HepG2 (cell line): ENCODE results near the gene CALM1. TPM values are rescaled to one million over a fixed set of nuclear protein-coding genes. Genes with fewer than 3 reads are reported as not detected.

Experiments used
- ATF7-NPFF ChIP-seq: sonication (generic); formaldehyde crosslinking; IDR thresholded peaks from 2 replicates; pipeline ENCODE4 v1.8.1; 2023; ENCODE audit warnings: mild to moderate bottlenecking, low read depth, missing genetic modification reagents, moderate library complexity
- CHD4 ChIP-seq: fragments of 200-600 bp; sonication (generic); IDR thresholded peaks from 2 replicates; pipeline ENCODE4 v1.7.0; 2017; ENCODE audit warnings: mild to moderate bottlenecking, low read length, borderline replicate concordance
- CREB1 ChIP-seq, 2 experiments: fragments of 450-650 bp in 1 of 2; IDR thresholded peaks; 2 replicates each; pipeline ENCODE4 v1.6.1; 2016 to 2017; ENCODE audit warnings: control low read depth in 1 of 2, mild to moderate bottlenecking in 1 of 2, missing compliant biosample characterization in 1 of 2, missing genetic modification characterization in 1 of 2
- HCFC1 ChIP-seq: fragments of 150-350 bp; IDR thresholded peaks from 2 replicates; pipeline ENCODE4 v1.6.1; 2014; ENCODE audit warnings: low read depth, low read length
- HOXD1 ChIP-seq: sonication (generic); formaldehyde crosslinking; IDR thresholded peaks from 2 replicates; pipeline ENCODE4 v1.5.0; 2020; ENCODE audit warnings: missing genetic modification reagents
- JDP2 ChIP-seq: sonication (generic); formaldehyde crosslinking; IDR thresholded peaks from 2 replicates; pipeline ENCODE4 v1.8.1; 2022; ENCODE audit warnings: missing genetic modification reagents, borderline replicate concordance
- MIER2 ChIP-seq: IDR thresholded peaks from 2 replicates; pipeline ENCODE4 v1.6.1; 2016; ENCODE audit warnings: missing biosample characterization, missing genetic modification reagents
- NFKB2 ChIP-seq: sonication (generic); formaldehyde crosslinking; IDR thresholded peaks from 2 replicates; pipeline ENCODE4 v1.4.0; 2020; ENCODE audit warnings: missing genetic modification reagents, borderline replicate concordance
- PAWR ChIP-seq: sonication (generic); formaldehyde crosslinking; IDR thresholded peaks from 2 replicates; pipeline ENCODE4 v1.4.0; 2020; ENCODE audit warnings: missing genetic modification reagents, mild to moderate bottlenecking, borderline replicate concordance
- POLR2AphosphoS5 ChIP-seq: IDR thresholded peaks from 2 replicates; pipeline ENCODE4 v1.6.1; 2012; ENCODE audit warnings: low read depth, low read length
- STAT5B ChIP-seq: sonication (generic); formaldehyde crosslinking; IDR thresholded peaks from 2 replicates; pipeline ENCODE4 v1.4.0; 2020; ENCODE audit warnings: missing genetic modification reagents
- TAF15 ChIP-seq: fragments of 200-400 bp; formaldehyde crosslinking; IDR thresholded peaks from one replicate; pipeline ENCODE4 v1.6.1; 2018; ENCODE audit warnings: mild to moderate bottlenecking, low read depth, low read length; ENCODE audit not compliant: poor library complexity, severe bottlenecking
- XBP1 ChIP-seq: sonication (generic); formaldehyde crosslinking; IDR thresholded peaks from 2 replicates; pipeline ENCODE4 v1.5.0; 2020; ENCODE audit warnings: missing genetic modification reagents
- ZBTB7B ChIP-seq: sonication (generic); formaldehyde crosslinking; IDR thresholded peaks from 2 replicates; pipeline ENCODE4 v1.4.0; 2020; ENCODE audit warnings: missing genetic modification reagents
- ZFP36 ChIP-seq: fragments of 150-350 bp; IDR thresholded peaks from 2 replicates; pipeline ENCODE4 v1.6.1; 2018; ENCODE audit warnings: borderline replicate concordance, low read length, low read depth; ENCODE audit not compliant: partially characterized antibody
- ZFYVE20 ChIP-seq: sonication (generic); formaldehyde crosslinking; IDR thresholded peaks from 2 replicates; pipeline ENCODE4 v1.8.0; 2023; ENCODE audit warnings: low read depth, mild to moderate bottlenecking, moderate library complexity, missing genetic modification reagents, borderline replicate concordance
- ZNF253 ChIP-seq: sonication (generic); formaldehyde crosslinking; IDR thresholded peaks from 2 replicates; pipeline ENCODE4 v1.8.0; 2022; ENCODE audit warnings: mild to moderate bottlenecking, missing genetic modification reagents, borderline replicate concordance
- ZNF264 ChIP-seq: sonication (generic); formaldehyde crosslinking; IDR thresholded peaks from 2 replicates; pipeline ENCODE4 v1.4.0; 2020; ENCODE audit warnings: missing genetic modification reagents
- ZNF333 ChIP-seq: sonication (generic); formaldehyde crosslinking; IDR thresholded peaks from 2 replicates; pipeline ENCODE4 v1.4.0; 2020; ENCODE audit warnings: mild to moderate bottlenecking, missing genetic modification reagents, borderline replicate concordance
- ZNF660 ChIP-seq: sonication (generic); formaldehyde crosslinking; IDR thresholded peaks from 2 replicates; pipeline ENCODE4 v1.5.1; 2020; ENCODE audit warnings: mild to moderate bottlenecking, low read depth, missing genetic modification reagents, borderline replicate concordance
- polyA plus RNA-seq, 8 experiments: library from polyadenylated mRNA; depleted of rRNA in 3 of 8; stranded (reverse) in 7 of 8; unstranded in 1 of 8; fragments of >200 nt; fragmentation: Illumina TruSeq in 4 of 8; extraction: Trizol in 4 of 8; gene quantifications; 2 replicates each; pipeline versions ENCODE4 v1.2.1 to v1.2.3, GENCODE V29; 2011 to 2016; ENCODE audit warnings: low read depth in 4 of 8, missing spikeins in 1 of 8, mixed read lengths in 1 of 8; ENCODE audit not compliant: insufficient read depth in 1 of 8
- total RNA-seq, 5 experiments: library from RNA; depleted of rRNA; stranded (reverse); fragments of >200 nt; fragmentation: Illumina TruSeq; extraction: Trizol; gene quantifications; 2 replicates each; pipeline ENCODE4 v1.2.3, GENCODE V29; 2016; ENCODE audit warnings: low read depth in 1 of 5
- TF ChIP-seq, protein P1 (sequence below): sonication (generic); formaldehyde crosslinking; IDR thresholded peaks from 2 replicates; pipeline ENCODE4 v1.4.0; 2020; ENCODE audit warnings: missing genetic modification reagents
- TF ChIP-seq, protein P2 (sequence below): sonication (generic); formaldehyde crosslinking; conservative IDR thresholded peaks from 2 replicates; pipeline ENCODE4 v1.8.1; 2023; ENCODE audit warnings: missing genetic modification reagents
- TF ChIP-seq, protein P3 (sequence below): sonication (generic); formaldehyde crosslinking; IDR thresholded peaks from 2 replicates; pipeline ENCODE4 v1.8.0; 2022; ENCODE audit warnings: mild to moderate bottlenecking, missing genetic modification reagents
- TF ChIP-seq, protein P4 (sequence below): sonication (generic); formaldehyde crosslinking; IDR thresholded peaks from 2 replicates; pipeline ENCODE4 v1.4.0; 2020; ENCODE audit warnings: mild to moderate bottlenecking, missing genetic modification reagents

Gene CALM1
- total and polyA plus RNA-seq, 2 of the 13 experiments (the other 11 are each of a cell fraction or from before 2014, with no cell fraction given) = 110 to 238 TPM

DNA sequence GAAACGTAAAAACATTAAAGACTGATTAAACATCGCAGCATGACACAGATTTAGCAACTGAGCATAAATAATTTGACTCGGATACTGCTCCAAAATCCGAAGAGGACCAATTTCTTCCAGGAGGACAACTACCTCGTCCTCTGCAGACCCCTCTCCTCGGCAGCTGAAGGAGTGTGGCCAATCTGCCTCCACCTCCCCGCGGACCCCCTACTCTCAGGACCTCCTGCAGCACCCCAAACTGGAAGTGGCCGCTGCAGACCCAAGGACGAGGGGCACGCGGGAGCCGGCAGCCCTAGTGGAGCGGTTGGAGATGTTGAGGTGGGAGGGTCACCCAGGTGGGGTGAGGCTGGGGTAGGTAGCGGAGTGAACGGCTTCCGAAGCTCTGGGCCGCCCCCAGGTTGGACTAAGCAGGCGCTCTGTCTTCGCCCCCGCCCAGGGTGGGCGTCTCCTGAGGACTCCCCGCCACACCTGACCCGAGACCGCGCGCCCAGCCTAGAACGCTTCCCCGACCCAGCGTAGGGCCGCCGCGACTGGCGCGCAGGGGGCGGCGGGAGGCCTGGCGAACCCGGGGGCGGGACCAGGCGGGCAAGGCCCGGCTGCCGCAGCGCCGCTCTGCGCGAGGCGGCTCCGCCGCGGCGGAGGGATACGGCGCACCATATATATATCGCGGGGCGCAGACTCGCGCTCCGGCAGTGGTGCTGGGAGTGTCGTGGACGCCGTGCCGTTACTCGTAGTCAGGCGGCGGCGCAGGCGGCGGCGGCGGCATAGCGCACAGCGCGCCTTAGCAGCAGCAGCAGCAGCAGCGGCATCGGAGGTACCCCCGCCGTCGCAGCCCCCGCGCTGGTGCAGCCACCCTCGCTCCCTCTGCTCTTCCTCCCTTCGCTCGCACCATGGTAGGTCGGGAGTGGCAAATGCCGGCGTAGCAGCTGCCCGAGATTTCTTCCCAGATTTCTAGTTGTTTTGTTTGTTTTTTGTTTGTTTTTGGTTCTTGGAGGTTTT, at the start of gene CALM1 (continued):
- TF ChIP-seq, protein P1, sequence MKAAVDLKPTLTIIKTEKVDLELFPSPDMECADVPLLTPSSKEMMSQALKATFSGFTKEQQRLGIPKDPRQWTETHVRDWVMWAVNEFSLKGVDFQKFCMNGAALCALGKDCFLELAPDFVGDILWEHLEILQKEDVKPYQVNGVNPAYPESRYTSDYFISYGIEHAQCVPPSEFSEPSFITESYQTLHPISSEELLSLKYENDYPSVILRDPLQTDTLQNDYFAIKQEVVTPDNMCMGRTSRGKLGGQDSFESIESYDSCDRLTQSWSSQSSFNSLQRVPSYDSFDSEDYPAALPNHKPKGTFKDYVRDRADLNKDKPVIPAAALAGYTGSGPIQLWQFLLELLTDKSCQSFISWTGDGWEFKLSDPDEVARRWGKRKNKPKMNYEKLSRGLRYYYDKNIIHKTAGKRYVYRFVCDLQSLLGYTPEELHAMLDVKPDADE = peak; percentile 97; the same call in 1 of the 2 replicates
- TF ChIP-seq NFKB2 (peak; percentile 95), POLR2AphosphoS5 (peak; percentile 98), ZNF253 (no peak), ZBTB7B (CRISPR knock-in tag) (peak; percentile 66; the same call in 1 of the 2 replicates), XBP1 (CRISPR knock-in tag) (no peak; the same call in 1 of the 2 replicates), PAWR (CRISPR knock-in tag) (no peak), ZNF264 (CRISPR knock-in tag) (peak; percentile 89; the same call in 1 of the 2 replicates), ZFP36 (no peak), CREB1 (IDR thresholded peaks at IDR 0.05) (peak; percentile 65; the same call in 1 of the 2 replicates), CREB1 (CRISPR knock-in tag; IDR thresholded peaks at IDR 0.05) (no peak), HOXD1 (CRISPR knock-in tag) (peak; percentile 96), CHD4 (no peak), ZNF660 (no peak), ZFYVE20 (peak; percentile 86; the same call in 1 of the 2 replicates), STAT5B (CRISPR knock-in tag) (peak; percentile 84; the same call in 1 of the 2 replicates), HCFC1 (peak; percentile 53; the same call in 1 of the 2 replicates), JDP2 (no peak), ATF7-NPFF (CRISPR knock-in tag) (peak; percentile 95), TAF15 (no peak), MIER2 (no peak; the same call in 1 of the 2 replicates), ZNF333 (CRISPR knock-in tag) (peak; percentile 88; the same call in 1 of the 2 replicates)
- TF ChIP-seq, protein P2, sequence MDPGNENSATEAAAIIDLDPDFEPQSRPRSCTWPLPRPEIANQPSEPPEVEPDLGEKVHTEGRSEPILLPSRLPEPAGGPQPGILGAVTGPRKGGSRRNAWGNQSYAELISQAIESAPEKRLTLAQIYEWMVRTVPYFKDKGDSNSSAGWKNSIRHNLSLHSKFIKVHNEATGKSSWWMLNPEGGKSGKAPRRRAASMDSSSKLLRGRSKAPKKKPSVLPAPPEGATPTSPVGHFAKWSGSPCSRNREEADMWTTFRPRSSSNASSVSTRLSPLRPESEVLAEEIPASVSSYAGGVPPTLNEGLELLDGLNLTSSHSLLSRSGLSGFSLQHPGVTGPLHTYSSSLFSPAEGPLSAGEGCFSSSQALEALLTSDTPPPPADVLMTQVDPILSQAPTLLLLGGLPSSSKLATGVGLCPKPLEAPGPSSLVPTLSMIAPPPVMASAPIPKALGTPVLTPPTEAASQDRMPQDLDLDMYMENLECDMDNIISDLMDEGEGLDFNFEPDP (CRISPR knock-in tag) = no peak
- TF ChIP-seq, protein P3, sequence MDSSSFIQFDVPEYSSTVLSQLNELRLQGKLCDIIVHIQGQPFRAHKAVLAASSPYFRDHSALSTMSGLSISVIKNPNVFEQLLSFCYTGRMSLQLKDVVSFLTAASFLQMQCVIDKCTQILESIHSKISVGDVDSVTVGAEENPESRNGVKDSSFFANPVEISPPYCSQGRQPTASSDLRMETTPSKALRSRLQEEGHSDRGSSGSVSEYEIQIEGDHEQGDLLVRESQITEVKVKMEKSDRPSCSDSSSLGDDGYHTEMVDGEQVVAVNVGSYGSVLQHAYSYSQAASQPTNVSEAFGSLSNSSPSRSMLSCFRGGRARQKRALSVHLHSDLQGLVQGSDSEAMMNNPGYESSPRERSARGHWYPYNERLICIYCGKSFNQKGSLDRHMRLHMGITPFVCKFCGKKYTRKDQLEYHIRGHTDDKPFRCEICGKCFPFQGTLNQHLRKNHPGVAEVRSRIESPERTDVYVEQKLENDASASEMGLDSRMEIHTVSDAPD (CRISPR knock-in tag) = no peak
- TF ChIP-seq, protein P4, sequence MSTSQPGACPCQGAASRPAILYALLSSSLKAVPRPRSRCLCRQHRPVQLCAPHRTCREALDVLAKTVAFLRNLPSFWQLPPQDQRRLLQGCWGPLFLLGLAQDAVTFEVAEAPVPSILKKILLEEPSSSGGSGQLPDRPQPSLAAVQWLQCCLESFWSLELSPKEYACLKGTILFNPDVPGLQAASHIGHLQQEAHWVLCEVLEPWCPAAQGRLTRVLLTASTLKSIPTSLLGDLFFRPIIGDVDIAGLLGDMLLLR (CRISPR knock-in tag) = peak; percentile 85
